GM10248 (cell line): ENCODE results near the gene SMAD3.

ENCODE experiments used
- CTCF ChIA-PET: fragments of 300-600 bp; sonication (Branson Sonifier 250); formaldehyde crosslinking; extraction: SDS; loops from one replicate; lab custom pipeline; 2021; ENCODE audit warnings: antibody characterized with exemption; lab: Yijun Ruan, JAX
- POLR2A ChIA-PET: fragments of 350-650 bp; sonication (Branson Sonifier 250); formaldehyde crosslinking; extraction: SDS; loops from one replicate; lab custom pipeline; 2020; ENCODE audit warnings: antibody characterized with exemption; lab: Yijun Ruan, JAX
- DNase-seq: peaks from one replicate; pipeline ENCODE4 v3.0.0; 2012; ENCODE audit errors: extremely low spot score
- CTCF ChIP-seq: IDR thresholded peaks from 2 replicates; pipeline ENCODE4 v1.5.1; 2012; ENCODE audit warnings: mild to moderate bottlenecking, low read depth; ENCODE audit errors: extremely low read depth, missing control alignments, control extremely low read depth

The SMAD3 gene

GRCh38 chr15:67085237-67085817 lies 19.9 kb downstream of the SMAD3 start:
- TF ChIP-seq CTCF: no peak
- ChIA-PET POLR2A (interaction anchor here (0.6 to 1.3 kb wide), 5 partner anchors 9 to 33 kb away, joined by 3 to 6 read pairs (median 4); no protein-coding TSS in a partner anchor), CTCF (interaction anchor here (1.3 kb wide), 2 partner anchors 15 to 32 kb away, joined by 3 to 6 read pairs; no protein-coding TSS in a partner anchor)
- DNase-seq: no peak

DNA sequence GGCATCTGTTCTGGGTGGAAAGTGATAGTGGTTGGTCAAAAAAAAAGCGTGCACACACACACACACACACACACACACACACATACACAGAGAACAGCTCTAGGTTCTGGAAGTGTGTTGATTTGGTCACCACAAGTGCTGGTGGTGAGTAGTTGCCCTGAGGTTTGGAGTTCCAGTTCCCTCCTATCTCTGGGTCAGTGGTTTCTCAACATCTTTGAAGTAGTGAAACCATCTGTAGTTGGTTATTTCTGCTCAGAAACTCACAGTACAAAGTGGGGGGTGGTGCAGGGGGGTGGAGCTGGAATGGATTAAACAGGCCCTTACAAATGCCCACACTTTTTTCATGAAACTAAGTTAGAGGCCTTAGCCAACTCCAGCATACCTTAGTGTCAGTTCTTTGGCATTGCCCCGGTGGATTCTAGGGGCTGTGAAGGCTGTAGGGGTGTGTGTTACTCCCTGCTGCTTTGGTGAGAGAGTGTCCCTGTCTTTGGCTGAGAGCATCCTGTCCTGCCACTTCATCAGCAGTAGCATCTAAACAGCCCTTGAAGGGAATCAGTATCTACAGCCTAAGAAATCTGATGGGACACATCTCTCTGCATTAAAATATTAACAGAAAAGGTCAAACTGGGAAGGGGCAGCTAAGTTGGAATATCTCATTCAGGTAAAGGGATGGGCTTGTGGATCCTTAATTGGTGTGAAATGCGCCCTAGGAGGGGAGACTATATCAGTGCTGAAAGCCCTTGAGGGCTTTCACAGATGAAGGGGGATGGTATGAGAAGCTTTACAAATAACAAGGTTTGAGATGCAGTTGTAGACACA lies 20.6 kb downstream of the SMAD3 start:
- POLR2A ChIA-PET: interaction anchor here (0.6 to 1.3 kb wide), 6 partner anchors 10 to 33 kb away, joined by 3 to 6 read pairs (median 4); no protein-coding TSS in a partner anchor
- no peak for TF ChIP-seq CTCF
- CTCF ChIA-PET: interaction anchor here (1.1 to 1.7 kb wide), 2 partner anchors 12 to 15 kb away, joined by 3 to 5 read pairs; no protein-coding TSS in a partner anchor
- DNase-seq: peak; percentile 70

DNA sequence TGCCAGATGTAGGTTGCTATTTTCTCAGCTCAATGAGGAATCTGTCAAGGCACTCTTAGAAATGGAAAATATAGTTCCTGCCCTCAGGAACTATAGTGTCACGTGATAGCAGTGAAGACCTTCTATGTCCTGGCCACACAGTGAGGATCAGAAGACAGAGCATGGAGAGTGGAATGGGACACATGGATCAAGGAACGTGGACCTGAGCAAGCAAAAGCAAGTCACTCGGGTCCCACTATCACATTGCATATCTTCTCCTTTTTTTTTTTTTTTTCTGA lies 21.2 kb downstream of the SMAD3 start:
- DNase-seq: no peak
- POLR2A ChIA-PET: interaction anchor here (0.7 to 1.1 kb wide), 2 partner anchors 14 to 31 kb away, joined by 3 to 4 read pairs; no protein-coding TSS in a partner anchor
- CTCF ChIA-PET: interaction anchor here (1.1 to 1.7 kb wide), 2 partner anchors 11 to 15 kb away, joined by 3 to 5 read pairs; no protein-coding TSS in a partner anchor
- TF ChIP-seq CTCF: no peak

GRCh38 chr15:67087507-67088172 lies 22.2 kb downstream of the SMAD3 start:
- CTCF ChIA-PET: interaction anchor here (1.1 to 1.7 kb wide), 4 partner anchors 10 to 16 kb away, joined by 3 to 5 read pairs (median 4); no protein-coding TSS in a partner anchor
- DNase-seq: no peak
- TF ChIP-seq CTCF: no peak
- POLR2A ChIA-PET: interaction anchor here (1.1 kb wide), 1 partner anchor 13 kb away, joined by 3 read pairs; no protein-coding TSS in a partner anchor

GRCh38 chr15:67089217-67090193 lies 24.1 kb downstream of the SMAD3 start:
- POLR2A ChIA-PET: no interaction called here
- no peak for DNase-seq
- CTCF ChIA-PET: interaction anchor here (1.5 to 3.2 kb wide), 3 partner anchors 8 to 13 kb away, joined by 4 to 22 read pairs (median 11); no protein-coding TSS in a partner anchor
- TF ChIP-seq CTCF: no peak
